Upper lobe of left lung (tissue), 6 donors: ENCODE measurements around the gene CLASP1. TPM values are rescaled to one million over a fixed set of nuclear protein-coding genes. Genes with fewer than 3 reads are reported as not detected.

Experiments
- ATAC-seq, 2 donors: fragments of 200-7000 bp; cut with Tn5 transposase; one replicate each; pipeline ENCODE4 v1.9.1; 2022; ENCODE audit warnings: mild to moderate bottlenecking in 2 of 2, moderate library complexity in 2 of 2; ENCODE audit not compliant: low FRiP score in 2 of 2
- DNase-seq, 2 donors: peaks; one replicate each; pipeline ENCODE4 v3.0.0-alpha.2; 2019 to 2020
- H3K27ac ChIP-seq, 4 donors: fragments of 200-600 bp; sonication (generic); one replicate each; pipeline ENCODE4 v1.5.1; 2016 to 2019
- H3K27me3 ChIP-seq, 4 donors: fragments of 200-600 bp; sonication (generic); one replicate each; pipeline ENCODE4 v1.5.1; 2017 to 2019
- H3K36me3 ChIP-seq, 4 donors: fragments of 200-600 bp; sonication (generic); one replicate each; pipeline ENCODE4 v1.5.1; 2016 to 2019
- H3K4me1 ChIP-seq, 4 donors: fragments of 200-600 bp; sonication (generic); one replicate each; pipeline ENCODE4 v1.5.1; 2018 to 2019
- H3K4me3 ChIP-seq, 4 donors: fragments of 200-600 bp; sonication (generic); one replicate each; pipeline ENCODE4 v1.5.1; 2017 to 2019; ENCODE audit warnings: mild to moderate bottlenecking in 2 of 4, moderate library complexity in 1 of 4
- H3K9me3 ChIP-seq, 4 donors: fragments of 200-600 bp; sonication (generic); one replicate each; pipeline ENCODE4 v1.5.1; 2018 to 2019
- EP300 ChIP-seq, 4 donors: sonication (generic); formaldehyde crosslinking; IDR thresholded peaks; one replicate each; pipeline ENCODE4 v1.5.1; 2017; ENCODE audit warnings: antibody characterized with exemption in 4 of 4, control low read depth in 2 of 4
- POLR2A ChIP-seq, 4 donors: fragments of 450-650 bp; IDR thresholded peaks; one replicate each; pipeline ENCODE4 v1.5.1; 2016 to 2017; ENCODE audit warnings: antibody characterized with exemption in 4 of 4, mild to moderate bottlenecking in 2 of 4
- POLR2AphosphoS5 ChIP-seq, 2 donors: sonication (generic); formaldehyde crosslinking; IDR thresholded peaks; one replicate each; pipeline ENCODE4 v1.5.1; 2017; ENCODE audit warnings: antibody characterized with exemption in 2 of 2
- WGBS, 2 donors: methylation state at CpG; one replicate each; pipeline ENCODE4 v1.1.5; 2017 to 2018; 5-methylcytosine and 5-hydroxymethylcytosine counted together
- total RNA-seq, 6 donors: library from RNA; depleted of rRNA in 4 of 6; stranded (reverse); fragments of >200 nt in 4 of 6; gene quantifications; one replicate each; pipeline versions ENCODE4 v1.1.0 to v1.2.1, GENCODE V29; 2016 to 2021
- TF ChIP-seq, protein P1 (sequence below), 6 experiments: fragments of 450-650 bp in 4 of 6; fragments of 200-600 bp in 2 of 6; sonication (generic) in 2 of 6; IDR thresholded peaks; one replicate each; pipeline ENCODE4 v1.5.1; 2016 to 2019; ENCODE audit warnings: antibody characterized with exemption in 6 of 6
- donor health status: DM: no; HTN: no; CAD: no; lungs with moderate emphysema.
- donor health status: DM: no; HTN: yes; CAD: no; lungs with severe emphysema.

The CLASP1 gene
- total RNA-seq, 6 donors from 2014 or later = 36.3 to 95.3 (median 46.8) TPM

DNA sequence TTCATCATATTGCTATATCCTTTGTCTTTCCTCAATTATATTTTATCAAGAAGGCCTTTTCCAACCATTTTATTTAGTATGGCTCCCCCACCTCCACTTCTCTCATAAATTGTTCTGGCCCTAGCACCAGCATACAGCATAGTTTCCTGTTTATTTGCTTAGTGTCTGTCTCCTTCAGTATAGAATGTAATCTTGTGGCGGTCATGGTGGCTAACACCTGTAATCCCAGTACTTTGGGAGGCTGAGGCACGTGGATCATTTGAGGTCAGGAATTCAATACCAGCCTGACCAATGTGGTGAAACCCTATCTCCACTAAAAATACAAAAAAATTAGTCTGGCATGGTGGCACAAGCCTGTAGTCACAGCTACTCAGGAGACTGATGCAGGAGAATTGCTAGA lies 39.6 kb upstream of the CLASP1 start:
- H3K27ac ChIP-seq = no peak overlapping the region
- no peaks in the 10 kb centered on the region for H3K36me3 ChIP-seq
- no peaks in the 10 kb centered on the region for H3K27me3 ChIP-seq
- H3K9me3 ChIP-seq = peaks cover under 1 to 3% (median under 1%) of the 10 kb centered on the region in 4 donors
- ATAC-seq (no peak), DNase-seq (no peak)
- peaks cover 0 to 5% (median 0%) of the 10 kb centered on the region in 4 donors for H3K4me1 ChIP-seq
- TF ChIP-seq, protein P1, sequence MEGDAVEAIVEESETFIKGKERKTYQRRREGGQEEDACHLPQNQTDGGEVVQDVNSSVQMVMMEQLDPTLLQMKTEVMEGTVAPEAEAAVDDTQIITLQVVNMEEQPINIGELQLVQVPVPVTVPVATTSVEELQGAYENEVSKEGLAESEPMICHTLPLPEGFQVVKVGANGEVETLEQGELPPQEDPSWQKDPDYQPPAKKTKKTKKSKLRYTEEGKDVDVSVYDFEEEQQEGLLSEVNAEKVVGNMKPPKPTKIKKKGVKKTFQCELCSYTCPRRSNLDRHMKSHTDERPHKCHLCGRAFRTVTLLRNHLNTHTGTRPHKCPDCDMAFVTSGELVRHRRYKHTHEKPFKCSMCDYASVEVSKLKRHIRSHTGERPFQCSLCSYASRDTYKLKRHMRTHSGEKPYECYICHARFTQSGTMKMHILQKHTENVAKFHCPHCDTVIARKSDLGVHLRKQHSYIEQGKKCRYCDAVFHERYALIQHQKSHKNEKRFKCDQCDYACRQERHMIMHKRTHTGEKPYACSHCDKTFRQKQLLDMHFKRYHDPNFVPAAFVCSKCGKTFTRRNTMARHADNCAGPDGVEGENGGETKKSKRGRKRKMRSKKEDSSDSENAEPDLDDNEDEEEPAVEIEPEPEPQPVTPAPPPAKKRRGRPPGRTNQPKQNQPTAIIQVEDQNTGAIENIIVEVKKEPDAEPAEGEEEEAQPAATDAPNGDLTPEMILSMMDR (IDR thresholded peaks at IDR 0.05) = no peak
- TF ChIP-seq EP300 (IDR thresholded peaks at IDR 0.05) (no peak), POLR2AphosphoS5 (IDR thresholded peaks at IDR 0.05) (no peak), POLR2A (IDR thresholded peaks at IDR 0.05) (no peak)
- H3K4me3 ChIP-seq = no peak overlapping the region
- 81 to 95% methylated on average over 2 of the region's 2 CpGs for WGBS, 2 donors

DNA sequence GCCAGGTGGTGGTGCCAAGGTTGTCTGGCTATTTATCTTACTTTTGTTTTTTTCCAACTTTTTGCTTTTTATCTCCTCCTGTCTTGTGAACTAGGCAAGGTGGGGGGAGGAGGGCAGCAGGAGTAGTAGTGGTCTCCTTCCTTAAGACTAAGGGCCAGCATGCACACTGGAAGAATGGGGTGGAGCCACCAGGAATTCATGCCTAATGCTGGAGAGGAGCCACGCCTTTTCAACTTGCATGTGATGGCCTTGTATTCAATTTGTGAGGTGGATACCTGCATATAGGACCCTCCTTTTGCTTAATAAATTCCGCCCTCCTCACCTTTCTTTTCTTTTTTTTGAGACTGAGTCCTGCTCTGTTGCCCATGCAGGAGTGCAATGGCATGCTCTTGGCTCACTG lies 37.6 kb upstream of the CLASP1 start:
- H3K27me3 ChIP-seq = no peaks in the 10 kb centered on the region
- TF ChIP-seq POLR2A (IDR thresholded peaks at IDR 0.05) = no peak
- TF ChIP-seq EP300 (IDR thresholded peaks at IDR 0.05) = no peak
- TF ChIP-seq, protein P1 (IDR thresholded peaks at IDR 0.05) = no peak
- no peak for TF ChIP-seq POLR2AphosphoS5 (IDR thresholded peaks at IDR 0.05)
- H3K27ac ChIP-seq = no peak overlapping the region
- 89 to 95% methylated on average over 2 of the region's 2 CpGs for WGBS, 2 donors
- H3K36me3 ChIP-seq = no peaks in the 10 kb centered on the region
- H3K9me3 ChIP-seq = peaks cover 19 to 22% (median 20%) of the 10 kb centered on the region in 4 donors
- DNase-seq (no peak), ATAC-seq (no peak)
- peaks cover 0 to 5% (median 0%) of the 10 kb centered on the region in 4 donors for H3K4me1 ChIP-seq
- H3K4me3 ChIP-seq = no peak overlapping the region

DNA sequence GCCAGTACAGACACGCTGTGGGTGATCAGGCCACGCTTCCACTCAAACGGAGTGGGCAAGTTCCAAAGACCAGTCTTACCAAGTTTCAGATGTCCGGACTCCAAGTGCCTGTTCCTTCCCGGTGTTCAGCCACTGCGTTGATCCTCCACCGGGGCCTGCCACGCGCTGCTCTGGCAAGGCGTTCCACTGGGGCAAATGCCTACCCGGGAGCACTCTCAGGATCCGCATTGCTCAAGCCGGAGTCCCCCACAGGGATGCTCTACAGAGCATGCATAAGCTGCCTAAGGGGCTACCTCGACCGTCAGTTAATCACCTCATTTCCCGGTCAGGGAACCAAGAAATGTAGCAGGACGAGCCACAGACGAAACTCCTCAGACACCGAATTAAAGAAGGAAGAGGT lies 37.0 kb upstream of the CLASP1 start:
- Histone ChIP-seq H3K4me1 (peaks cover 0 to 5% (median 0%) of the 10 kb centered on the region in 4 donors), H3K27ac (no peak overlapping the region), H3K4me3 (no peak overlapping the region), H3K9me3 (peaks cover 21 to 29% (median 27%) of the 10 kb centered on the region in 4 donors), H3K36me3 (no peaks in the 10 kb centered on the region), H3K27me3 (no peaks in the 10 kb centered on the region)
- ATAC-seq = no peak
- TF ChIP-seq POLR2A (IDR thresholded peaks at IDR 0.05) (no peak), EP300 (IDR thresholded peaks at IDR 0.05) (no peak), POLR2AphosphoS5 (IDR thresholded peaks at IDR 0.05) (no peak)
- TF ChIP-seq, protein P1 (IDR thresholded peaks at IDR 0.05) = no peak
- peak in 1 of 2 donors; percentile 45 for DNase-seq
- WGBS, 2 donors = 89 to 92% methylated on average over 19 of the region's 19 CpGs

DNA sequence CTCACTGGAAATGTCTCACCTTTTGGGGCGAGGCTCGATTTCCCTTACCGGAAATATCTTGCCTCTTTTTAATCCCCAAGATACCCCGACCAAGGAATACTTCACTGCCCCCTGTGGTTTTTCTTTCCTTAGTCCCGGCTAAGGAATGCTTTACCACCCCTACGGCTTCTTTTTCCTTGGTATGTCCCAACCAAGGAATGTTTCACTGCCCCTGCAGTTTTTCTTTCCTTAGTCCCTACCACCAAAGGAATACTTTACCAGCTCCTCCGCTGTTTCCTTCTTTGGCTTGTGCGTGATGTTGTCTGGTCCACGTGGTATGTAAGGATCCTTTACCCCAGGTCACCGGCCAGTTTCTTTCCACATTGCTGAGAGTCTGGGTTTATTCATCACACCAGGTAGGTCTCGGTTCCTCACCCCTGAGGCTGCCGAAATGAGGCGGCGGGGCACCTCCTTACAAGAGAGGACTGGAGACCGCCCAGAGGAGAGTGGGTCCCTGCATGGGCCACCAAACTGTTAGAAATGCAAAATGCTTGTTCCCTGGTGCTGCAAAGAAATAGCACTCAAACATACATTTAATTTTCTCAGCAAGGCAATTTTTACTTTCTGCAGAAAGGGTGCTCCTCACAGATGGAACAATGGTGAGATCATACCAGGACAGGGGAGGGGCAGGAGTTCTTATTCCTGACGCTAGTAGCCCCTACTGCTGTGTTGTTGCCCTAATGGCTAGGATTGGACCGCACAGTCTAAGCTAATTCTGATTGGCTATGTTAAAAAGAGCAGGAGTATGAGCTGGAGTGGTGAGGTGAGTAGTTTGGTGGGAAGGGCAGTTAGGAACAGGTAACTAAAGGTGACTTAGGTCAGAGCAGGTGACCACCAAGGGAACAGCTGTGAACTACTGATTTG lies 33.4 kb upstream of the CLASP1 start:
- Histone ChIP-seq H3K27ac (no peak overlapping the region), H3K27me3 (no peaks in the 10 kb centered on the region), H3K9me3 (peaks cover 21 to 33% (median 29%) of the 10 kb centered on the region in 4 donors), H3K36me3 (no peaks in the 10 kb centered on the region), H3K4me3 (no peak overlapping the region), H3K4me1 (no peaks in the 10 kb centered on the region)
- ATAC-seq (no peak), DNase-seq (no peak)
- TF ChIP-seq POLR2A (IDR thresholded peaks at IDR 0.05) = no peak
- TF ChIP-seq EP300 (IDR thresholded peaks at IDR 0.05) = no peak
- TF ChIP-seq POLR2AphosphoS5 (IDR thresholded peaks at IDR 0.05) = no peak
- TF ChIP-seq, protein P1 (IDR thresholded peaks at IDR 0.05) = no peak
- WGBS, 2 donors = 88 to 94% methylated on average over 17 of the region's 17 CpGs
